MG63 (cell line): Measurements from ENCODE around the gene RNPEPL1. TPM values are rescaled to one million over a fixed set of nuclear protein-coding genes. Genes with fewer than 3 reads are reported as not detected.
"Not testable (repeated sequence)": the region's sequence is repeated elsewhere in the genome, so short reads cannot be mapped to it uniquely, and the experiment has no call there.

Source experiments
- DNase-seq: peaks from one replicate; pipeline ENCODE4 v3.0.0-alpha.2; 2020
- H3K27me3 ChIP-seq: fragments of 250-450 bp; sonication (Bioruptor Pico); 2 replicates; pipeline ENCODE4 v1.5.1; 2020; ENCODE audit warnings: mild to moderate bottlenecking, moderate library complexity
- H3K36me3 ChIP-seq: fragments of 250-450 bp; sonication (Bioruptor Pico); 2 replicates; pipeline ENCODE4 v1.5.1; 2020; ENCODE audit warnings: mild to moderate bottlenecking, moderate library complexity
- H3K4me3 ChIP-seq: fragments of 250-450 bp; sonication (Bioruptor Pico); 2 replicates; pipeline ENCODE4 v1.5.1; 2020; ENCODE audit warnings: mild to moderate bottlenecking, moderate library complexity
- H3K9me3 ChIP-seq: fragments of 250-450 bp; sonication (Bioruptor Pico); 2 replicates; pipeline ENCODE4 v1.5.1; 2020; ENCODE audit warnings: mild to moderate bottlenecking, moderate library complexity
- total RNA-seq: library from RNA; depleted of rRNA; stranded (reverse); fragments of >200 nt; shearing (Covaris generic); gene quantifications from 2 replicates; pipeline ENCODE4 v1.2.3, GENCODE V29; 2014; ENCODE audit warnings: low replicate concordance

Gene RNPEPL1
- total RNA-seq, 1 experiment from 2014 or later: 13.6 TPM

DNA sequence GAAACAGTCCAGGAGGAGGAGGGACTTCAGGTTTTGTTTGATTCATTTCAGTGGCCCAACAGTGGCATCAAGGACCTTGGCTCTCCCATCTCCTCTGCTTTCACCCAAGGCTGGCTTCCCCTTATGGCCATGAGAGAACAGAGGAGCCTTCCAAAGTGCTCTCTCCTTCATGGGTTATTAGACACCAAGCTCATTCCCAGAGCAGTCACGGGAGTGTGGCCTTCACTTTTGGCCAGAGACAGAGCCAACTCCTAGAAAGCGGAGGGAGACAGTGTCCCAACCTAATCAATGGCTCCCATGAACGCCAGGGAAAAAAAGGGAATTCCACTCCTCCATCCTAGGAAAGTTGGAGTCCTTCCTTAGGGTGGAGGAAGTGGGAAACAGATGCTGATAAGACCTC, 9.0 kb upstream of the RNPEPL1 start:
- Histone ChIP-seq H3K36me3 (peaks cover 39% of the 10 kb centered on the region), H3K9me3 (no peaks in the 10 kb centered on the region; the same call in 1 of the 2 replicates), H3K27me3 (no peaks in the 10 kb centered on the region), H3K4me3 (peak overlapping the region; percentile 100)
- no peak for DNase-seq

DNA sequence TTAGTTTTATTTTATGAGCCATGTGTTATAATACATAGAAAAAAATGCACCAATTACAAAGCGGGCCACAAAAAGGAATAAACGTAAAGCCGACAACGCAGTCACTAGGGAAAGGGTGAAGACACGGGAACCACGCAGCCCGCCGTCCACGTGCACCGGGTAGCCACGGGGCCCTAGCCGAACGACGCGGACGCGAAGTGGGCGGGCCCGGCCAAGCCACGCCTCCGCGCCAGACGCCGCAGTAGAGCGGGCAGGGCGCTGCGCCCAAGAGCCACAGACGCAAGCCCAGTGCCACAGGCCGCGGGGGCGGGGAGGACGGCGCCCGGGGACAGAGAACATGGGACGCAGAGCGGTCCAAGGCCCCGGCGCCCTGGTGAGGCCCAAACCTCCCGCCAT, 8.2 kb upstream of the RNPEPL1 start, which contains the start of gene DUSP28:
DUSP28 (plus strand) TSS at position 274 of the 396 bp plus-strand sequence. CDS start 328 bp downstream, outside the sequence.
- Histone ChIP-seq H3K27me3 (no peaks in the 10 kb centered on the region), H3K9me3 (no peaks in the 10 kb centered on the region; the same call in 1 of the 2 replicates), H3K4me3 (peak within 1 kb of the TSS; percentile 100), H3K36me3 (peaks cover 34% of the 10 kb centered on the region)
- peak; percentile 93 for DNase-seq

DNA sequence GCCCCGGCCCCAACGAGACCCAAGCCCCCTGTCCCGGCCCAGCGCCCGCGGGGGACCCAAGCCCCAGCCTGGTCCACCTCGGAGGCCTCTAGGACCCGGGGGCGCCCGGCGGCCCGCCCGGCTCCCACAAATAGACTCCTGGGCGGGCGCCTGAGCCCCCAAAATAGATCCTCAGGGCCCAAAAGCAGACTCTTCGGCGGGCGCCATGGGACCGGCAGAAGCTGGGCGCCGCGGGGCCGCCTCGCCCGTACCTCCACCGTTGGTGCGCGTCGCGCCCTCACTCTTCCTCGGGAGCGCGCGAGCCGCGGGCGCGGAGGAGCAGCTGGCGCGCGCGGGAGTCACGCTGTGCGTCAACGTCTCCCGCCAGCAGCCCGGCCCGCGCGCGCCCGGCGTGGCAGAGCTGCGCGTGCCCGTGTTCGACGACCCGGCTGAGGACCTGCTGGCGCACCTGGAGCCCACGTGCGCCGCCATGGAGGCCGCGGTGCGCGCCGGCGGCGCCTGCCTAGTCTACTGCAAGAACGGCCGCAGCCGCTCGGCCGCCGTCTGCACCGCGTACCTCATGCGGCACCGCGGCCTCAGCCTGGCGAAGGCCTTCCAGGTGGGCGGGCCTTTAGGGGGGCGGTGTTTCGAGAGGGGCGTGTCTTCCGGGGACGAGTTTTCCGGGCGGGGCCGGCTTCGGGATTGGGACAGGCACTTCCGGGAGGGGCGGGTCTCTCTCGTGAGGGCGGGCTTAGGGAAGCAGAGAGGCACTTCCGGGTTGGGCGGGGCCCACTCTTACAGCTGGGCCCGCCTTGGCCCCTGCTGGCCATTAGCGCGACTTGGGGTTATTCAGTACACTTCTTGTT, 7.6 kb upstream of the RNPEPL1 start:
- H3K4me3 ChIP-seq: peak overlapping the region; percentile 100
- peak; percentile 97 for DNase-seq
- H3K27me3 ChIP-seq: no peaks in the 10 kb centered on the region
- no peaks in the 10 kb centered on the region; the same call in 1 of the 2 replicates for H3K9me3 ChIP-seq
- peaks cover 31% of the 10 kb centered on the region for H3K36me3 ChIP-seq

DNA sequence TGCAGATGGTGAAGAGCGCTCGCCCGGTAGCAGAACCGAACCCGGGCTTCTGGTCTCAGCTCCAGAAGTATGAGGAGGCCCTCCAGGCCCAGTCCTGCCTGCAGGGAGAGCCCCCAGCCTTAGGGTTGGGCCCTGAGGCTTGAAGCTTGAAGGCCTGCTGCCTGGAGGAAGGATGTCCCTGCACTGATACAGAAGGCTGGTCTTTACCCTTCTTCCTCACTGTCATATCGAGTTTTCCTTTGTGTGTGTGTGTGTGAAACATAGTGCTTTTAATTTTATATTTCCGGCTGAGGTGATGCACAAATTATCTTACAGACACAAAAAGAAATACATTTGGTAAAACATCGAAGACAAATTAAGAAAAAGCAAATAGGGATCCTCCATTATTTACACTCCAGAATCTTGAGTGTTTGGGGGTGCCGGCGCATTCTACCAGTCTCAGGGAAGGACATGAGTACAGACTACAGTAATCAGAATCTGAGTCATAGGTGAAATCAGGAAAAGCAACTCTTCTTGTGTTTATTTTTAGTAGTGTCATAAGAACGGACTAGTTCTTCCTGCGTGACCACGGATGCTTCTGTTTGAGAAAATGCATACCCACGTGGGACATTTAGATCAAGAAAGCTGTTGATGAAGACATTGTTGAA, 6.8 kb upstream of the RNPEPL1 start:
- no peaks in the 10 kb centered on the region for H3K27me3 ChIP-seq
- H3K36me3 ChIP-seq: peaks cover 31% of the 10 kb centered on the region
- H3K9me3 ChIP-seq: no peaks in the 10 kb centered on the region; the same call in 1 of the 2 replicates
- peak overlapping the region; percentile 100 for H3K4me3 ChIP-seq
- DNase-seq: no peak

DNA sequence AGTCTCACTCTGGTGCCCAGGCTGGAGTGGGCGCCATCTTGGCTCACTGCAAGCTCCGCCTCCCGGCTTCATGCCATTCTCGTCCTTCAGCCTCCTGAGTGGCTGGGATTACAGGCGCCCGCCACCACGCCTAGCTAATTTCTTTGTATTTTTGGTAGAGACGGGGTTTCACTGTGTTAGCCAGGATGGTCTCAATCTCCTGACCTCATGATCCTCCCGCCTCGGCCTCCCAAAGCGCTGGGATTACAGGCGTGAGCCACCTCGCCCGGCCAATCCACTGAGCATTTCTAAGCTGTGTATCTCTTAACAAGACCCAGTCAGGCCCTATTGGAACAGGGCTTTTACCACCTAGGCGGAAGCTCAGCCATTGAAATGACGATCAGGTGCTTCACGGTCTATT, 5.1 kb upstream of the RNPEPL1 start:
- not testable (repeated sequence) for H3K27me3 ChIP-seq, DNase-seq, H3K9me3 ChIP-seq, H3K4me3 ChIP-seq
- H3K36me3 ChIP-seq: peaks cover 25% of the 10 kb centered on the region

DNA sequence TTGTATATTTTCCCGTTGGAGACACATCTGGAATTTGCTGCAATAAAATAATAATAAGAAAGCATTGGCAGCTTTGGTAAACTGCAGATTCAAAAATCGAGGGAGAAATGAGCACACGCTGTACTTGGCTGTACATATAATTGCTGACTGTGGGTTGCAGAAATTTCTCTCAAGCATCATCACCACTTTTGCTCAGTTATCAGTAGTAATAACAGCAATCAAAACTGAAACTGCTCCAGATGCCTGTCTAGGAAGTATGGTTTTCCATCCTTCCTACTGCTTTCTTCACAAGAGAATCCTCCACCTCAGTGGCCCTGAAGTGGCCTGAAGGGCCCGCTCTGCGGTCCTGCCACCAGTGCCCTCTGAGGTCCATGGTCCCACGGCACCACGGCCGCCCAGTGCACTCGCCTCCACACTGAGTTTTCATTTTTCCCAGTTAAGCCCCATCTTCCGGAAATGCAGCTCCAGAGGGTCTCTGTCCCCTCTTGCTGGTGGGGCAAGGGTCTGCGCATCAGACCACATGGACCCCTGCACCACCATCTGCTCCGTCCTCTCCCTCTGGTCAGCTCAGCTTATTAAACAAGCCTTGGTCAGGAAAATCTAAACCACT, 4.2 kb upstream of the RNPEPL1 start:
- Histone ChIP-seq H3K36me3 (peaks cover 21% of the 10 kb centered on the region), H3K27me3 (no peaks in the 10 kb centered on the region), H3K9me3 (no peaks in the 10 kb centered on the region; the same call in 1 of the 2 replicates), H3K4me3 (no peak overlapping the region)
- no peak for DNase-seq

DNA sequence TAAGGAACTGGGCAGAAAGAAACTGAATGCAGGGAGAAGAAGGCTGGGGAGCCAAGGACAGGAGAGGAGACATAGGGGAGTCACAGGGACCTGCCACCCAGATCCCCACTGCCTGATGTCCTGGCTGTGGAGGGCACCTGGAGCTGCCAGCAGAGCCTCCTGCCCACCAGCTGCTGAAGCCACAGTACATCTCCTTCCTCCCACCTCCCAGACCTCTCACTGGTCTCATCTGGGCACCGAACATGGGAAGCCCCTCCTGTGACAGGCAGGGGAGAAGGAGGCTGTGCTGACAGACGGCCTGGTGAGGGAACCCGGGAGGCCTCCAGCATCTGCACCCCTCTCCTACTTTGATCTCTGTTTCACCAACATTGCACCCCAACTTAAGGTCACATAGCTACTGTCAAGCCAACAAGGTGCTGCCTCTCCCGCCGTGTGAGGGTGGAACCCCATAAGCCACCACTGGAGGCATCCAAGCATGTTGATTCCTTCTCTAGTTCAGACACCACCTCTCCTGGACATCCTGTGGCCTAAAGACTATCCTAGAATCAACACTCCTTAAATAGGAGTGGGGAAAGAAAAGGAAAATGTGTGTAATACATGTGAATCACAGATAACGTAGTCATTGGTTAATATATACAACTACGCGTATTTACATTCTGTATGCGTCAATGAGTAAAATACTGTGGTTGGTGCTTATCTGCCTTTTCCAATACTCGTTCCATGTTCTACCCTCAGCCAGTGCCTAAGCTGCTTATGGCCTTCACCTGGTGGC, 3.5 kb upstream of the RNPEPL1 start:
- Histone ChIP-seq H3K36me3 (peaks cover 14% of the 10 kb centered on the region), H3K9me3 (no peaks in the 10 kb centered on the region; the same call in 1 of the 2 replicates), H3K27me3 (no peaks in the 10 kb centered on the region), H3K4me3 (no peak overlapping the region)
- no peak for DNase-seq

DNA sequence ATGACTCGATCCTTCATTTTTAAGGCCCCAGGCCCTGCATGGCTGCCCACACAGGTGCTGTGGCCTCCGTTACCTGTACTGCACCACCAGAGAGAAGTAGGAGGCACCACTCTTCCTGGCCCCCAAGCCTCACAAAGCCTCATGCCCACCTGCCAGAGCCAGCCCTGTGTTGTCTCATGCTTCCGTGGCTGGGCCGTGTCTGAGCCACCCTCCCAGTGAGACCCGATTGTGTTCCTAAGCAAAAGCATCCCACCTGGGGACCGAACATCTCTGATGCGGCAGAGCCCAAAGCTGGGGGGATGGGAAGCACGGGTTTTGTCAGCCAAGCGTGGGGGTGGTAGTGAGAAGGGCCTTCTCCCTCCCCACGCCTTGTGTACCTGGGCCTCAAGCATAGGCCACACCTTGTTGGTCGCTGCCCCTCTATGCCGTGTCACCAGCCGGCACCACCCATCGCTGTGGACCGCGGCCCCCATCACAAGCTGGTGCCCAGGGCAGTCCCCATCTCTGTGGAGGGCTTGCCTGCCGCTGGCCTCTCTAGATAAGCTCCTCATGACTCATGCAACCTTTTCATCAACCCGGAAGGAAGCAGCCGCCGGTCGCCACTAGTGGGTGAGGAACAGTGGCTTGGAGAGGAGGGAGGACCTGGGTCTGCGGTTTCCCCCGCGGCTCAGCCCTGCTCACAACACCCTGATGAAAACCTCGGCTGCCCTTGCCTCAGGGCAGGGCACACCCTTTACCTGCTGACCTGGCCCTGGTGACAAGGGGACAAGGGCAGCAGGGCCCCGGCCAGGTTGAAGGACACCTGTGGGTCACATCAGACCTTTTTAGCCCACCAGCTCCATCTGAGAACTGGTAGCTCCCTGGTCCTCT, 2.7 kb upstream of the RNPEPL1 start:
- no peaks in the 10 kb centered on the region for H3K9me3 ChIP-seq
- peak; percentile 87 for DNase-seq
- H3K4me3 ChIP-seq: peak overlapping the region; percentile 30
- H3K36me3 ChIP-seq: peaks cover 12% of the 10 kb centered on the region
- H3K27me3 ChIP-seq: no peaks in the 10 kb centered on the region

DNA sequence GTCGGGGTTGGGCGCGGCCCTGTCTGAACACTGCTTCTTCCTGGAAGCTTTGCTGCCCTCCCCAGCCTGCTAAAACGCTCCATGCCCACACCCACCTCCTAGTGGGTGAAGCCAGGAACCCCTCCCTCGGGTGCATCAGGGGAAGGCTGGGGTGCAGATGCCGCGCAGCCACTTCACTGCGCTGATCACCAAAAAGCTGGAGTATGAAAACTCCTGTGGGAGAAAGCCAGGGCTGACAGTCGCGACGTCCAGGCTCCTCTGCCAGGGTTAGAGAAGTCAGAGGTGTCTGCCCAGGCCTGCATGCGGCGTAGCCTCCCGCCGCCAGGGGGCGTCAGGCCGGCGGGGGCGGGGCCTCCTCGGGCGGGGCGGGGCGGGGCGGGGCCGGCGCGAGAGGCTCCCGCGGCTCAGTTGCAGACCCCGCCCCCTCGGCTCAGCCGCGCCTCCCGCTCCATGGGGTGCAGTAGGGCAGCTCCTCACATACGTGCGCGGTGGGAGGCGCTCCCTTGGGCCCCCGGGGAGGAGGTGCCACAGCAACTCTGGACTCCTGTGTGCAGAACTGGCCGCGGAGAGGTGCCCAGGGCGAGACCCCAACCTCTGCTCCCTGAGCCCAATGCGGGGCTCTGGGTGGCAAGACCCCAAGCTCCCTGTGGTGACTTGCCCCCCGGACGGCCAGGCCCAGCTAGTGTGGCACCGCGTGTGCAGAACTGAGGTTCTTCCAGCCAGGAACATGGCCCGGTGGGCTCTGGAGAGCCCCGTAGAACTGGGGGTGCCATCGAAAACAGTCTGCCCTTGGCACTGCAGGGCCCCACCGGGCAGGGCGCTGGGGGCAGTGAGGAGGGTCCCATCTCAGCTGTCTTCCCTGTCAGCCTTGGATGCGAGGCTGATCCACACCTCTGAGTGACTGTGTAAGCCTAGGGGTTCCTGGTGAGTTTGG, 1.8 kb upstream of the RNPEPL1 start:
- Histone ChIP-seq H3K4me3 (peak overlapping the region; percentile 69), H3K36me3 (peaks cover 12% of the 10 kb centered on the region), H3K27me3 (no peaks in the 10 kb centered on the region), H3K9me3 (no peaks in the 10 kb centered on the region)
- DNase-seq: peak; percentile 96

DNA sequence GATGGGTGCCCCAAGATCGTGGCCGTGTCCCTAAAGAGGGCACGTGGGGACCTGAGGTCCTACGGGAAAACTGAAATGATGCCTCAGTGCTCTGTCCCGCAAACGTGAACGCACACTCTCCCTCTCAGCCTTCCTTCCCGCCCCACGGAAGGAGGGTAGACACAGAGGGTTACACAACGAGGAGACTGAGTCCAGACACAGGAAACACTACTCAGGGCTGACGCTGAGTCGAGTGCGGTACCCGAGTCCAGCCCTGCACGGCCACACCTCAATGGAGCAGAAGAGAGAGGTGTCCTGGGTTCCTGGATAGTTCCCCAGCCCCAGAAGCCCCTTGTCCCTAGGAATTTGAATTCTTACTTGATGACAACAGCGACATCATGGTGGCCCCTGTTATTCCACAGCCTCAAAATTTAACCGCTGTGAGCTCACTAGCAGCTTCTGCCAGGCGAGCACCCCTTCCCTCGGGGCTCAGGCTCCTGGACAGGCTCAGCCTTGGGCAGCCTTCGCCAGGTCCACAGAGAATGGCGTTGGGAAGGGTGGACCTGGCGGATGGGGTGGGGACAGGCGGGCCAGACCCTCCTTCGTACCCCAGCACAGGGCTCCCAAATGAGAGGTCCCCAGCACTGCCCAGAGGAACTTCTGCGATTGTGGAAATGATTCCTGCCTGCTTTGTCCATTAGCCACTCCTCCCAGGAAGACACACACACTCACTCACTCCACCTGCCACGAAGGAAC, 980 bp upstream of the RNPEPL1 start:
- DNase-seq: no peak
- peak overlapping the region; percentile 69 for H3K4me3 ChIP-seq
- peaks cover 9% of the 10 kb centered on the region for H3K36me3 ChIP-seq
- H3K27me3 ChIP-seq: no peaks in the 10 kb centered on the region
- H3K9me3 ChIP-seq: no peaks in the 10 kb centered on the region

DNA sequence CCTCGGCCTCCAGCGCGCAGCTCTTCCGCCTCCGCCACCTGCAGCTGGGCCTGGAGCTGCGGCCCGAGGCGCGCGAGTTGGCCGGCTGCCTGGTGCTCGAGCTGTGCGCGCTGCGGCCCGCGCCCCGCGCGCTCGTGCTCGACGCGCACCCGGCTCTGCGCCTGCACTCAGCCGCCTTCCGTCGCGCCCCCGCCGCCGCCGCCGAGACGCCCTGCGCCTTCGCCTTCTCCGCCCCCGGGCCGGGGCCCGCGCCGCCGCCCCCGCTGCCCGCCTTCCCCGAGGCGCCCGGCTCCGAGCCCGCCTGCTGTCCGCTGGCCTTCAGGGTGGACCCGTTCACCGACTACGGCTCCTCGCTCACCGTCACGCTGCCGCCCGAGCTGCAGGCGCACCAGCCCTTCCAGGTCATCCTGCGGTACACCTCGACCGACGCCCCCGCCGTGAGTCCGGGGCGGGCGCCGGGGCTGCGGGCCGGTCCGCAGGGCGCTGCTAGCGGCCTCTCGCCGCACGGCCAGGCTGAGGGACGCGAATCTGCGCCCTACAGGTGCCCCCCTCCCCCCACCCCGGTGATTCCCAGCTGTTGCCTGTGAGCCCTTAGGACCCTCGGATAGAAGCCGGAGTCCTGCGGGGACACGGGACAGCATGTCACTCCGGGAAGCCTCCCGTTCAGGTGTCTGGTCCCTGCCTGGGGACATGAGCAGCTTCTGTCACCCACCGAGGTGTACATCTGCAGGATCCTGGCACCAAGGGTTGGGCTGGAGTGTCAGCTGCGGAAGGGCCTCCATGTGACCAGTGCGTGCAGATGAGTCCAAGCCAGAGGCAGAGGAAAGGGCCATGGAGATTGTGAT, 616 bp downstream of the RNPEPL1 start:
- H3K9me3 ChIP-seq: no peaks in the 10 kb centered on the region
- H3K4me3 ChIP-seq: peak overlapping the region; percentile 48
- no peaks in the 10 kb centered on the region; the same call in 1 of the 2 replicates for H3K36me3 ChIP-seq
- peak; percentile 70 for DNase-seq
- H3K27me3 ChIP-seq: no peaks in the 10 kb centered on the region

DNA sequence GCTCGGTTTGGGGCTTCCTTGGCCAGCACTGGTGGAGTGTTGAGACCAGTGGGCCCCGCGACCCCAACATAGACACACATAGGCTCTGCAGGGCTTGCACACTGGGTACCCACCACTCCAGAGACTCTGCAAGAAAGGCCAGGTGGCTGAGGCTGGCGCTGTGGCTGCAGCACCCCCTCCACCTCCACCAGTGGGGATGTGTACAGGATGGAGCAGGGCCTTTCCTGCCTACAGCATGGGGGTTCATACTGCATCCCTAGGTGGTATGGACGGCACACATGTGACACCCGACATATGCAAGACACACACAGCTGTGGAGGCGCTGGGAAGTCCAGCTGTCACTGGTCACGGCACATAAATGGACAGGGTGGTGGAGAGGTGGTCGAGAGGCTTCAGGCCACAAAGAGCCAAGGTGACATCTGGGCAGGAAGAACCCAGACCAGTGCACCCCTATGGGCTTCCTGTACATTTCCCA, 1.3 kb downstream of the RNPEPL1 start:
- H3K27me3 ChIP-seq: no peaks in the 10 kb centered on the region

DNA sequence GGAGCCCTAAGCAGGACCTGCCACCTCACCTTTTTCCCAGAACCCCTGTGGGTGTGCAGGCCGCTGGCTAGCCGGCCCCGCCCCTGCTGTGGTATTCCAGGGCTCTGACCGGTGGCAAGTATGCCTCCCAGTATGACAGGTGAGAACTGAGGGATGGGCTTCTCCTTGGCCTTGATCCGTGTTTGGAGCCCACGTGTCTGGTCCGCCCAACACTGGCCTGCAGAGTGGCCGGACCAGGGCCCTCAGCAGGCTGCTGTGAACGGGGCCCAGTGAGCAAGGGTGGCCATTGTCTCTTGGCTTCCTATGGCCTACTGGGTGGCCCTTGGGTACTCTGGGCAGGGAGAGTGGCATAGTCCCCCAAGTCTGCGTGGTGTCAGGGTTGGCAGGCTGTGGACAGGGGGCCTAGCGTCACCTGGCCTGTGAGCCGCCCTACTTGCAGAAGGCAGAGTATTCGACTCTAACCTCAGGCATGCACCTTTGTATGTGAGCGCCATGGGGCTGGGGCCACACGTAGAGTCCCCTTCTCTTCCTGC, 1.8 kb downstream of the RNPEPL1 start:
- no peak overlapping the region for H3K4me3 ChIP-seq
- no peaks in the 10 kb centered on the region for H3K27me3 ChIP-seq
- no peaks in the 10 kb centered on the region for H3K9me3 ChIP-seq
- no peak for DNase-seq
- peaks cover 3% of the 10 kb centered on the region; the same call in 1 of the 2 replicates for H3K36me3 ChIP-seq

More for the DNA sequence above, 1.3 kb downstream of the RNPEPL1 start:
- peak overlapping the region; percentile 48 for H3K4me3 ChIP-seq
- H3K36me3 ChIP-seq: no peaks in the 10 kb centered on the region
- H3K9me3 ChIP-seq: no peaks in the 10 kb centered on the region
- no peak for DNase-seq
